GM19438 (cell line): ENCODE measurements around the gene TNP2.

ENCODE experiments used
- ATAC-seq: cut with Tn5 transposase; IDR thresholded peaks from one replicate; pipeline ENCODE4 v1.9.1; 2021; ENCODE audit warnings: low read depth; ENCODE audit not compliant: unreplicated experiment

Gene TNP2

DNA sequence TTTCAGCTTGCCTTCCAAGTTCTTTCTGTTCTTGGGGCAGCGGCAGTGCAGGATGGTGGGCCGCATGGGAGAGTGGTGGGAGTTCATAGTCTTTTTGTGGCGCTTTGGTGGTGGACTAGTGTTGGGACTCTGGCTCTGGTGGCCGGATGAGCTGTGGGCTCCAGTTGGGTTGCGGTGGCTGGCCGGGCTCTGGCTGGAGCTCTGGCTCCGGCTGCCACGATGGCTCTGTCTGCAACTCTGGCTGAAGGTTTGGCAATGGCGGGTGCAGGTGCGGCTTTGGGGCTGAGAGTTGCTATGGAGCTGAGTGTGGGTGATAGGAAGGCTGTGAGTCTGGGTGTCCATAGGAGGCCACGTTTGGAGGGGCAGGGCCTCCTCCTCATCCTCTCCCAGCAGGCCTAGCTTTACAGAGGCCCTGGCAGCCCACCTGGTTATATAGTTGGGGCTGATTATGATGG lies at the start of gene TNP2:
TSS of gene TNP2 (minus strand) at position 405 of the 455 bp plus-strand sequence. CDS start at position 342, 63 bp downstream.
- no peak for ATAC-seq

DNA sequence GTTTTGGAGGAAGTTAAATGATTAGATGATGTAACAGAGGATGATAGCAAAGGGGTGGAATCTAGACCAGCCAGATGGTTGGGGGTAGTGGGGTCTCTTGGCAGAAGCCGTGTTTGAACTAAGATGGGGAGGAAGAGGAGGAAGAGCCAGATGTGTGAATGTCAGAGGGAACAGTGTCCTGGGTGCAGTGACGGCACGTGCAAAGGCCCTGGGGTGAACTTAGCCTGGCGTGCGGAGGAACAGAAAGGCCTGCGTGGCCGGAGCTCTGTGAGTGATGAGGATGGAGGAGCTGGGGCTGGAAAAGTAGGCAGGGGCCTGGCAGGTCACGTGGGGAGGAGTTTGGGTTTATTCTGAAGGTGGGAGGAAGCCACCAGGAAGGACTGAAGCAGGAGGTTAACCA lies 49.7 kb upstream of the TNP2 start:
- ATAC-seq: no peak

DNA sequence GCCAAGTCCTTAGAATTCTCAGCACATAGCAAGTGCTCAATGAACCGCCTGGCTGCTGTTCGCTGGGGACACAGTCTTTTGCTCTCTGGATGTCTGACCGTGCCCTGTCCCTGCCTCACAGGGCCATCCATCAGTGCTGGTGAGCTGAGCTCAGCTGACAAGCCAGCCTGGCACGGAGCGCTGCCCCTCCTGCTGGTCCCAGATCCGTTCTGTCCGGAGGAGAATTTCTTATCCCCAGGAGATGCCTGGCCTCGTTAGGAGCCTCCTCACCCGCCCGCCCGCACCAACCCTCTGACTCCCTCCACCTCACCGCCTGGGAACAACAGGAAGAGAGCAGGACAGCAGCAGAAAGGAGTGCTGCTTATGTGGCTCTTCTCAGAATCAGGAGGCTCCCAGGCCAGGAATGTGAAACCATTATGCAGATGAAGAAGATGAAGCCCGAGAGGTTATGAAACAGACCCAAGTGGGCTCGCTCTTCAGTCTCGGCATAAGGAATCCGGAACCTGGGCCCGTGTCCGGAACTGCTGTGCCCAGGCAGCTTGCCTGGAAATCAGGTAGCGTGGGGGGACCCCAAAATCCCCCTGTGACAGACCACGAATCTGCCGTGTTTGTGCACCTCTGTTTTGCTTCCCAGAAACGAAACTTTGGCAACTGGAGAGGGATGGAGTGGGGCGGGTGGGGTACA lies 47.3 kb upstream of the TNP2 start:
- no peak for ATAC-seq

DNA sequence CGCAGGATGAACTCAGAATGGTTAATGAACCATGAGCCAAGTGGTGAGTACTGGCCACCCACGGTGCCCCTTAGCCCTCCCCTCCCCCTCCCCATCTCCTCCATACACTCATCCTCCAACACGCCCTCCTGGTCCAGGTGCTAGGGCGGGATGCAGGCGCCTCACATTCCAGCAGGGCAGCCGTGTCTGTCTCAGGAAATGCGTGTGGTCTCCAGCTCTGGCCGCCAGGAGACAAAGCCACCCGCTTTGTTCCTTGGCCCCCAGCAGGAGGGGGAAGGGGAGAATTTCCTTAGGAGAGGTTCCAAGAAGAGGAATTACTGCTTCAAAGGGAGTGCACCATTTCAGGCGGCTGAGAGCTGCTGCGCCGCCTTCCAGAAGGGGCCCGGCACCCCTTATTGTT lies 46.4 kb upstream of the TNP2 start:
- ATAC-seq: no peak

DNA sequence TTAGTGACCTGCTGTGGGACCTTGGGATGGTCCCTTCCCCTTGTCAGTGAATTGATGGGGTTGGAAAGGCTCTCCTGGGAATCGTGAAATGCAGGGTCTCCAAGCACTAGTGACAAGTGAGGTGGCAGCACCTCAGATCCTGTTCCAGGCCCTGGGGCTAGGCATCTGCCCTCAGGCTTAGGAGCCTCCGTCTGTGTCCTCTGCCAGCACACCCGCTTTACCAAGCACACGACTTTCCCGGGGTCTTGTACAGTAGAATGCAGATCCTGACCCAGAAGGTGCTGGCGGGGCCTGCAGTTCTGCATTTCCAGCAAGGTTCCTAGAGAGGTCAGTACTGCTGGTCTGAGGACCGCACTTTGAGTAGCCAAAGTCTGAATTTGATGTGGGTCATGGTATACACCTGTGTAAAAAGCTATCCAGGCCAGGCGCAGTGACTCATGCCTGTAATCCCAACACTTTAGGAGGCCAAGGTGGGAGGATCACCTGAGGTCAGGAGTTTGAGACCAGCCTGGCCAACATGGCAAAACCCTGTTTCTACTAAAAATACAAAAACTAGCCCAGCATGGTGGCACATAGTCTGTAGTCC lies 45.3 kb upstream of the TNP2 start:
- ATAC-seq: no peak

DNA sequence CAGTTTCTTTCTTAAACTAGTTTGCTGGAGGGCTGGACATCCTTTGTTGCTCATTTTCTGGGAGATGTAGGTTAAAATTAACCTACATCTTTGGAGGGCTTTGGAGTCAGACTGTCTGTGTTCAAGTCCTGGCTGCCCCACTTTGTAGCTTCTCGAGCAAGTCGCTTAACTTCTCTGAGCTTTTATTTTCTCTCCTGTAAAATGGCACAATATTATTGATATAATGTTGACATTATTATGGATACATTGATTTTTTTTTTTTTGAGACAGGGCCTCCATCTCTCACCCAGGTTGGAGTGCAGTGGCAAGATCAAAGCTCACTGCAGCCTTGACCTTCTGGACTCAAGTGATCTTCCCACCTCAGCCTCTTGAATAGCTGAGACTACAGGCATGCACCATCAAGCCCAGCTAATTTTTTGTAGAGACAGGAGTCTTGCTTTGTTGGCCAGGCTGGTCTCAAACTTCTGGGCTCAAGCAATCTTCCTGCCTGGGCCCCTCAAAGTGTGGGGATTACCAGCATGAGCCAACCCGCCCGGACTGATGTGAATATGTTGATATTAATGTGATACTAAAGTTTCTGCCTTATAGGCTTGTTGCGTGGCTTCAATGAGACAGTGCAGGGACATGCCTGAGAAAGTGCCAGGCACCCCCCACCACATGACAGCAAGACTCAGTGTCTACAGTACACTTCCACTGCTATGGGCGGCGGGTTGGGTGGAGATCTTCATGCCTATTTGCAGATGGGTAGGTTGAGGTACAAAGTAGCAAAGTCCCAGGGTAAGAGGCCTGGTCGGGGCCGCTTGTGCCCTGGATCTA lies 44.6 kb upstream of the TNP2 start:
- ATAC-seq: no peak

DNA sequence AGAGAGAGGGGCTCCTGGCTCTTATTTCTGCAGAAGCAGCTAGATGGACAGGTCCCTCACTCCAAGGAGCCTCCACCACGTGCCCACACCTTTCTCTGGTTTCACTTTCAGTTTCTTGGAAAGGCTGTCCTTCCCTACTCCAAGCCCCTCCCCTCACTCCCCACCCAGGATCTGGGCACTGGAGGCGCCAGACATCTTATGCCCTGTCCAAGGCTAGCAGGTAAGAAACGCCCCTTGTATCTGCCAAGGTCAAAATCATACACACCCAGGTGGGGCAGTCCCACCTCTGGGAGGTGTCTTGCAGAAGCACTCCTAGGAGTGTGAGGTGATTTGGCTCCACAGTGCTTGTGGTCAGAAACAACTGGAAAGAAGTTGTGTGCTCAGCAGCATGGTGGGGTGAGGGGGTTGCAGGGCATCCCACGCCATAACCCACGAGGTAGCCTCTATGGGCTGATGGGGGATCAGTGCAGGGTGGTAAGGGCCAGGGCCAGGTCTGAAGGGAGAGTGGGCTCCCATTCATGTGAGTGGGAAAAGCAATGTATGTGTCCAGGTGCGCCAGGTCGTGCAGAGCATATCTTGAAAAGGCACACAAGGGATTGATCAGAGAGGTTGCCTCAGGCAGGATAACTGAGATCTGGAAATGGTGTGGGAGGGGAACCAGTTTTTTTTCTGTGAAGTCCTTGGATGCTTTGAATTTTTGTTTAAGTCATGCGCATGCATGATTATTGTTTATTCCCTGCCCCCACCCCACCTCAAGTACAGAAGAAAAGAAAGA lies 43.8 kb upstream of the TNP2 start:
- ATAC-seq: no peak

DNA sequence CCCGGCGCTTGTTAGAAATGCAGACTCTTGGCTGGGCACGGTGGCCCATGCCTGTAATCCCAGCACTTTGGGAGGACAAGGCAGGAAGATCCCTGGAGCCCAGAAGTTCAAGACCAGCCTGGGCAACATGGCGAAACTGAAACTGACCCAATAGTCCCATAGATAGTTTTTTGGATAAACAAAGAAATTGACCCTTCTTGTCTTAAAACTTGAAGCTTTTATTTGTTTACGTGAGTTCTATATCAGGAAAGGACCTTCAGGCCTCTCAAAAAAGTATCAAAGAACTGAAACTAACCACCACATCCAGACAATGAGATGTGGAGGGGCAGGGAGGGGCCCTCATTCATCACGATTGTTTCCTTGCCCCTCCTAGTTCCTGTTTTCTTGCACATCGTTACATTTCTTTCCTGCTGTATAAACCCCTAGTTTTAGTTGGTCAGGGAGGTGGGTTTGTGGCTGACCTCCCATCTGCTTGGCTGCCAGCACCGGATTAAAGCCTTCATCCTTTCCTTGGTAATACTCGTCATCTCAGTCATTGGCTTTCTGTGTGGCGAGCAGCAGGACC lies 42.0 kb upstream of the TNP2 start:
- peak; percentile 33 for ATAC-seq

DNA sequence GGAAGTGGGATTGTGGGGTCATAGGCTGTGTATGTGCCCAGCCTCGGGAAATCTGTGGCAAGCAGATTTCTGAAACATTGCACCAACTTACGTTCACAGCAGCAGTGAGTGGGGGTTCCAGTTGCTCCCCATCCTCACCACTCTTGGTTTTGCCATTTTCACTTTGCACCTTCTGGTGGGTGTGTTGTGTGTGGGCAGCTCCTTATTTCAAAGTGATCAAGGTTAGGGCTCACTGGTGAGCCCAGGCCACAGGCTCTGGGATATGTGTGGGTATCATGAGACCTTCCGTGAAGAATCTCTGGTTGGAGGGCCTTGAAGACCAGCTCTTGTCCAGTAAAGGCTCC lies 41.5 kb upstream of the TNP2 start:
- ATAC-seq: no peak

DNA sequence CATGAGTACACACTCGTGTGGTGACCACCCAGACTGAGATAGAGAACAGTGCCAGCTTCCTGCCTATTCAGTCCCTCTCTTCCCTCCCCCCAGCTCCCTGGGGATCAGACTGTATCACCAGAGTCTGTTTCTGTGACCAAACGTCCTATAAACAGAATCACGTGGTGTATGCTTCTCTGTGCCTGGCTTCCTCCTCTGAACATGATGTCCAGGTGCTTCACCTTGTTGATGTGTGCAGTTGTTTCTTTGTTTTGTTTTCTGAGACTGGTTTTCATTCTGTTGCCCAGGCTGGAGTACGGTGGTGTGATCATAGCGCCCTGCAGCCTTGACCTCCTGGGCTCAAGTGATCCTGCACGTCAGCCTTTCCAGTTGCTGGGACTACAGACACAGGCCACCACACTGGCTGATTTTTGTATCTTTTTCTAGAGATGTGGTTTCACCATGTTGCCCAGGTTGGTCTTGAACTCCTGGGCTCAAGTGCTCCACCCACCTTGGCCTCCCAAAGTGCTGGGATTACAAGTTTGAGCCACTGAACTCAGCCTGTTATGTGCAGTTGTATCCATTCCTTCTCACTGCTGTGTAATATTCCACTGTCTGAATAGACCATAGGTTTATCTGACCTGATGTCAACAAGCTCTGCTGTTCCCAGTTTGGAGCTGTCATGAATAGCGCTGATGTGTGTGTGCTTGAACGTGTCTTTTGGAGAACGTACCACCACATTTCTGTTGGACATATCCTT lies 40.9 kb upstream of the TNP2 start:
- ATAC-seq: no peak

DNA sequence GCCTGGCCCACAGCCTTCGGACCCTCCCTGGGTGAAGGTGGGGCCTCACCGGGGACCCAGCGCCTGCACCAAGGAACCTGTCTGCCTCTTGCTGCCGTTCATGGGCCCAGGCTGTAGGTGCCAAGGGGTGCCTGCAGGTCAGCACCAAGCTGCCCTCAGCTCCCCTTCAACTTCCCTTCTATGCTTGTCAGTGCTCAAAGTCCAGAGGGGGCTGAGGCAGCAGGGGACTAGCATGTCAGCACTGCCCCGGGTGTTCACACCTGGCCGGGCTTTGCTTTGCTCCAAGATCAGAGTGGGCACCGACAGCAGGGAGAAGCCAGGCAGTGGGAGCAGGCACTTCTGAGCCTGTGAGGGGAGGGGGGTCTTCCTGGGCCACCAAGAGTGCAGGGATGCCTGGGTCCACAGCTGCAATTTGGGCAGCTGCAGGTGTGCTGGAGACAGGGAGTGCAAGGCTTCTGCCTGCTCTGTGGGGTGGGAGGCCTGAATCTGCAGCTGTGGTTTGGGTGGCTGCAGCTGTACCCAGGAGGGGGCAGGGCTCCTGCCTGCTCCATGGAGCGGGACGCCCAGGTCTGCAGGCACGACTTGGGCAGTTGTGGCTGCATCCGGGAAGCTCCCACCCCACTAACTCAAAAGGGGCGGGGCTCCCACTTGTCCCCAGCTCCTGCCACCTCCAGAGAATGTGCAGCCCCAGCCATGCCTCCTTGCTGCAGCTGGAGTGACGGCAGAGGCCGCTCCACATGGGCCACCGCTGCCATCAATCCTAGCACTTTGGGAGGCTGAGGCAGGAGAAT lies 39.6 kb upstream of the TNP2 start:
- no peak for ATAC-seq

DNA sequence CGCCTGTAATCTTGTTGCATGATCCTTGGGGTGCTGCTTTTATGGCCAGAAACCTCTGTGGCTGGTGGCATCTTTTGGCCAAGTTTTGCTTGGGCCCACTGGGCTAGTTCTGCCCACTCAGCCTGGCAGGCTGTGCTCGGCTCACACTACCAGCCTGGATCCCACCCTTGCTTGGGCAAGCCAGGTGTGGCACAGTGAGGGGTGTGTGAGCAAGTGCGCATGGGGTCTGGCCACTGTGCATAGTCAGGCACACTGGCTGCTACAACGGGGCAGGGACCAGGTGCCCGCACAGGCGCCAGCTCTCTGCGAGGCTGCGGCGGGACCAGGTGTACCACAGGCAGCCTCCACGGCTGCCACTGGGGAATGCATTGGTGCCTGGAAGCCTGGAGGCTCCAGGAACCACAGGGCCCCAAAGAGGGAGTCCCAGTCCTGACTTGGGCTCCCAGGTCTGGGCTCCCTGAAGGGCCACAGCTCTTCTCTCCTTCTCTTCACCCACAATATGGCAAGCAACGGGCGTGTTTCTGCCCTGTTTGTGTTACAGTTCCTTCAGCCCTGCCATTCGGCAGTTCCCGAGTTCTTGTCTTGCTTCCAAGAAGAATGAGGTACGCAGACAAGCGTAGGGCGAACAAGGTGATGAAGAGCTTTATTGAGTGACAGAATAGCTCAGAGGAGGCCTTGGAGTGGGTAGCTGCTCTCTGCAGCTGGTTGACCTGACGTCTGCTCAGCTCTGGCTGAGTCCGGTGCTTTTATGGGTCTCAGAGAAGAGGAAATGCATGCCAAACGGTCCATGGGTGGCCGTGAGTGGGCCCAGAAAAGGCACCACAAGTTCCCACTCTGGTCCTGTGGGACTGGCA lies 38.7 kb upstream of the TNP2 start:
- no peak for ATAC-seq

DNA sequence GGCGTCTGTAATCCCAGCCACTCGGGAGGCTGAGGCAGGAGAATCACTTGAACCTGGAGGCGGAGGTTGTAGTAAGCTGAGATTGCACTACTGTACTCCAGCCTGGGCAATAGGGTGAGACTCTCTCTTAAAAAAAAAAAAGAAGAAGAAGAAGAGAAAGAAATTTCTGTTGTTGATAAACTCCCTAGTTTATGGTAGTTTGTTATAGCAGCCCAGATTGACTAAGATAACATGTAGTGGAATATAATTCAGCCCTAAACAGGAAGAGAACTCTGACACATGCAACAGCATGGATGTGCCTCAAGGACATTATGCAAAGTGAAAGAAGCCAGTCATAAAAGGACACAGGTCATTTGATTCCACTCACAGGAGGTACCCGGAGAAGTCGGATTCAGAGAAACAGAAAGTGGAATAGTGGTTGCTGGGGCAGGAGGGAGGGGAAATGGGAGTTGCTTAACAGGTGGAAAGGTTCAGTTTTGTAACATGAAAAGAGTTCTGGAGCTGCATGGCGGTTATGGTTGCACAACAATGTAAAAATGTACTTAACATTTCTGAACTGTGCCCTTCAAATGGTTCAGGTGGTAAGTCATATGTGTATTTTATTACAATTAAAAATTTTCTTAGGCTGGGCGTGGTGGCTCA lies 38.0 kb upstream of the TNP2 start:
- ATAC-seq: no peak

DNA sequence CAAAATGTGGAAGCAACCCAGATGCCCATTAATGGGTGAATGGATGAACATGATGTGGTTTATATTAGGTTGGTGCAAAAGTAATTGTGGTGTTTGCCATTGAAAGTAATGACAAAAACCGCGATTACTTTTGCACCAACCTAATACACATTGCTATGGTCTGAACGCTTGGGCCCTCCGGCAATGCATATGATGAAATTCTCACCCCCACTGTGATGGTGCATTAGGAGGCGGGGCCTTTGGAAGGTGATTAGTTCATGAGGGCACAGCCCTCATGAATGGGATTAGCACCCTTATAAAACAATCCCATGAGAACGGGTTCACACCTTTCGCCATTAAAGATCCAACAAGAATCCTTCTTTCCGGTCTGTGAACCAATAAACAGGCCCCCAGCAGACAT lies 37.3 kb upstream of the TNP2 start:
- no peak for ATAC-seq

DNA sequence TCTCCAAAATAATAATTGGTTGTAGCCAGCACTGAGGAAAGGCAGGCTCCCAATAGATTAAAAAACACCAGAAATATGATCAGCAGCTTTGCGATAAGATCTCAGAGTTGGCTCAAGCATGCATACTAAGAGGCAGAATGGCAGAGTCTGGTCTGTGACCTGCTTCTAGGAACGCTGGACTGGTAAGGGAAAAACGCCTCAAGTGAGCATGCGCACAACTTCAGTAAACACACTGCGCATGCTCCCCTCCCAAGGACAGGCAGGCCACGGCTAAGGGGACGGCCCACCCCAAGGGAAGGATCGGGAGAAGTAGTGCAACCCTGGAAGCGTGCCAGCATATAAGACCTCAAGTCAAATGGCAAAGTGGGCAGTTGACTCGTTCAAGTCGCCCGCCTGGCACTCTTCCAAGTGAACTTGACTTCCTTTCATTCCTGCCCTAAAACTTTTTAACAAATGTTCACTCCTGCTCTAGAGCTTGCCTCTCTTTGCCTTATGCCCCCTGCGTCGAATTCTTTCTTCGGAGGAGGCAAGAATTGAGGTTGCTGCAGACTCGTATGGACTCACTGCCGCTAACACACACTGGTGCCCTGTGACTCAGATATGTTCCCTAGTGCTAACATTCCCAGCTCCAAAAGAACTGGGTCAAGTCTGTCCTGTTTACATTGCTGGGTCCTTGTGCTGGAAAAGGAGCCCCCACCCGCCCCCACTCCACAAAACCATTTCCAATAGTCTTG lies 34.4 kb upstream of the TNP2 start:
- no peak for ATAC-seq

DNA sequence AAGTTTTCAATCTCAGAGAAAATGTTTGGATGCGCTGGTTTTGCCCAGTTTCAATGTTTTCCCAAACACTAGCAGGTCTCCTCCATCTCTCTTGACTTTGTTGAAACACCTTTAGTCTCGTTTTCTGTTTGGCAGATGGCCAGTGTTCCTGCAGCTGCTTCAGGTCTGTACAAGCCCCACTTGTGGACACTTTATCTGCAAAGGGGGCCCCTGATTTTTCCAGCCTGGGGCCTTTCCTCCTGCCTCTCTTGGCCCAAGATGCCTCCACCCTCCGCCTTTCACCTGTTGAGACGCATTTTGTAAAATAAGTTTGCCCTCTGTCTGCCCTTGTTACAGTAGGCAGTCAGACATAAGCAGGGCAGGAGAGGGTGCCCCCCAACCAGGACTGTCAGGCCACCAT lies 33.9 kb upstream of the TNP2 start:
- no peak for ATAC-seq
